Measurements from ENCODE around the gene CDK16. TPM values are rescaled to one million over a fixed set of nuclear protein-coding genes. Genes with fewer than 3 reads are reported as not detected.

CDK16 gene
- total and polyA plus RNA-seq, 2 donors (not counting 1 experiment from before 2014, with no cell fraction given), result 68.2 to 92.9 TPM

DNA sequence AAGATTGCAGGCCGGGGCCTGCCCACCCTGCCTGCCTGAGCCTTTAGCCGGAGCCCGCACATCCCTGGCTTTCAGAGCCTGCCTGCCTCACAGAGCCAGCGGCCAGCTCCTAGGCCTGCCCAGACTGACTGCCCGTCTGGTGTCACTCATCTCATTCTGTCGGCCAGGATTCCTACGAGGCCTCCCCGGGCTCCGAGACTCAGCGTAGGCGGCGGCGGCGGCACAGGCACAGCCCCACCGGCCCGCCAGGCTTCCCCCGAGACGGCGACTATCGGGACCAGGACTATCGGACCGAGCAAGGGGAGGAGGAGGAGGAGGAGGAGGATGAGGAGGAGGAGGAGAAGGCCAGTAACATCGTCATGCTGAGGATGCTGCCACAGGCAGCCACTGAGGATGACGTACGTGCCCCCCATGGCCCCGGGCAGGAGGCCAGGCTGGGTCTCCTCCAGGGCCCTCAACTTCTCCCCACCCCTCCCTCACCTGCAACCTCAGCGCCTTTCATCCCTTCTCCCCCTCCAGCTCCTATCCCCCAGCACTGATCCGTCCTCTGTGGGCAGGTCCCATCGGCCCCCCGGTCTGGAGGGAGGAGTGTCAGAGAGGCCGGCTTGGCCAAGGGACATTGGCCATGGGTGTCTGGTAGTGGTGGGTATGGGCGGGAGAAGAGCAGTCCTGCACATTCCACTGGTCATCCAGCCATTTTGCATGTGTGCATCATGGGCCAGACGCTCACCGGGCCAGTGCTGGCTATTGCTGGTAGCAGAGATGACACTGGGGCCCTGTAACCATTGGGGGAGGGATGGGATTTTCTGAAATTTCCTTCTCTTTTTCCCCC, 47.4 kb upstream of the CDK16 start:
- ATAC-seq (ENCODE audit: low read depth), result no peak
- H2AFZ ChIP-seq (ENCODE audit: insufficient read depth, low read depth, low read length, poor library complexity, severe bottlenecking), result no peak overlapping the region
- Mint-ChIP-seq H3K4me3 (no peak overlapping the region), H3K27ac (no peak overlapping the region), H3K4me1 (peaks cover 1% of the 10 kb centered on the region), H3K27me3 (no peaks in the 10 kb centered on the region), H3K9me3 (ENCODE audit: insufficient read depth) (no peaks in the 10 kb centered on the region)
- H4K20me1 ChIP-seq (ENCODE audit: control insufficient read depth, insufficient read depth, low read length, poor library complexity, severe bottlenecking), result peaks cover 22% of the 10 kb centered on the region
- ChIA-PET POLR2A (interaction anchor here (0.5 to 0.6 kb wide), 2 partner anchors 203 to 1899 kb away, joined by 4 to 5 read pairs; no protein-coding TSS in a partner anchor), CTCF (no interaction called here)
- TF ChIP-seq, protein P1, sequence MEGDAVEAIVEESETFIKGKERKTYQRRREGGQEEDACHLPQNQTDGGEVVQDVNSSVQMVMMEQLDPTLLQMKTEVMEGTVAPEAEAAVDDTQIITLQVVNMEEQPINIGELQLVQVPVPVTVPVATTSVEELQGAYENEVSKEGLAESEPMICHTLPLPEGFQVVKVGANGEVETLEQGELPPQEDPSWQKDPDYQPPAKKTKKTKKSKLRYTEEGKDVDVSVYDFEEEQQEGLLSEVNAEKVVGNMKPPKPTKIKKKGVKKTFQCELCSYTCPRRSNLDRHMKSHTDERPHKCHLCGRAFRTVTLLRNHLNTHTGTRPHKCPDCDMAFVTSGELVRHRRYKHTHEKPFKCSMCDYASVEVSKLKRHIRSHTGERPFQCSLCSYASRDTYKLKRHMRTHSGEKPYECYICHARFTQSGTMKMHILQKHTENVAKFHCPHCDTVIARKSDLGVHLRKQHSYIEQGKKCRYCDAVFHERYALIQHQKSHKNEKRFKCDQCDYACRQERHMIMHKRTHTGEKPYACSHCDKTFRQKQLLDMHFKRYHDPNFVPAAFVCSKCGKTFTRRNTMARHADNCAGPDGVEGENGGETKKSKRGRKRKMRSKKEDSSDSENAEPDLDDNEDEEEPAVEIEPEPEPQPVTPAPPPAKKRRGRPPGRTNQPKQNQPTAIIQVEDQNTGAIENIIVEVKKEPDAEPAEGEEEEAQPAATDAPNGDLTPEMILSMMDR (IDR thresholded peaks at IDR 0.05), result no peak
- H3K9me3 ChIP-seq (ENCODE audit: control extremely low read depth in 1 of 3, control insufficient read depth in 2 of 3, insufficient read depth in 1 of 3, low read length in 2 of 3), result no peaks in the 10 kb centered on the region
- H3K4me2 ChIP-seq (replicated peaks; ENCODE audit: low read depth, low read length, poor library complexity, severe bottlenecking), result no peak overlapping the region
- no peak overlapping the region for H3K27ac ChIP-seq (ENCODE audit: low read length in 2 of 2)
- 94% methylated on average over 6 of the region's 34 CpGs for WGBS (ENCODE audit: insufficient coverage)
- no peaks in the 10 kb centered on the region for H3K4me1 ChIP-seq (ENCODE audit: control insufficient read depth in 2 of 2, insufficient read depth in 2 of 2, low read length in 2 of 2)
- intact Hi-C loops (cut with micrococcal nuclease), result no loop called here
- no peak overlapping the region for H3K9ac ChIP-seq (ENCODE audit: low read length)
- no peak for DNase-seq
- H3K36me3 ChIP-seq (replicated peaks in 1 of 2; ENCODE audit: control extremely low read depth in 1 of 2, control insufficient read depth in 1 of 2, extremely low read depth in 1 of 2, insufficient read depth in 2 of 2, low read length in 1 of 2), result peaks cover 0 to 36% of the 10 kb centered on the region in 2 experiments
- H3K4me3 ChIP-seq (ENCODE audit: control extremely low read depth in 1 of 5, extremely low read depth in 1 of 5, insufficient read depth in 1 of 5, low read depth in 2 of 5, low read length in 4 of 5), result no peak overlapping the region
- no peaks in the 10 kb centered on the region for H3K27me3 ChIP-seq (replicated peaks in 1 of 4; ENCODE audit: control extremely low read depth in 1 of 4, control insufficient read depth in 3 of 4, insufficient read depth in 4 of 4, low read length in 3 of 4)
- peaks cover 43% of the 10 kb centered on the region for H3K79me2 ChIP-seq (ENCODE audit: control insufficient read depth, insufficient read depth, low read length)

GRCh38 chrX:47171996-47172395, 46.5 kb upstream of the CDK16 start:
- 100% methylated on average over 1 of the region's 2 CpGs for WGBS (ENCODE audit: insufficient coverage)
- Histone ChIP-seq H3K36me3 (replicated peaks in 1 of 2; ENCODE audit: control extremely low read depth in 1 of 2, control insufficient read depth in 1 of 2, extremely low read depth in 1 of 2, insufficient read depth in 2 of 2, low read length in 1 of 2) (peaks cover 0 to 40% of the 10 kb centered on the region in 2 experiments), H3K9me3 (ENCODE audit: control extremely low read depth in 1 of 3, control insufficient read depth in 2 of 3, insufficient read depth in 1 of 3, low read length in 2 of 3) (no peaks in the 10 kb centered on the region), H3K4me2 (replicated peaks; ENCODE audit: low read depth, low read length, poor library complexity, severe bottlenecking) (no peak overlapping the region), H3K4me1 (ENCODE audit: control insufficient read depth in 2 of 2, insufficient read depth in 2 of 2, low read length in 2 of 2) (no peaks in the 10 kb centered on the region), H4K20me1 (ENCODE audit: control insufficient read depth, insufficient read depth, low read length, poor library complexity, severe bottlenecking) (peaks cover 22% of the 10 kb centered on the region), H3K9ac (ENCODE audit: low read length) (no peak overlapping the region), H3K27ac (ENCODE audit: low read length in 2 of 2) (no peak overlapping the region), H3K79me2 (ENCODE audit: control insufficient read depth, insufficient read depth, low read length) (peaks cover 35% of the 10 kb centered on the region), H3K4me3 (ENCODE audit: control extremely low read depth in 1 of 5, extremely low read depth in 1 of 5, insufficient read depth in 1 of 5, low read depth in 2 of 5, low read length in 4 of 5) (no peak overlapping the region), H2AFZ (ENCODE audit: insufficient read depth, low read depth, low read length, poor library complexity, severe bottlenecking) (no peak overlapping the region), H3K27me3 (replicated peaks in 1 of 4; ENCODE audit: control extremely low read depth in 1 of 4, control insufficient read depth in 3 of 4, insufficient read depth in 4 of 4, low read length in 3 of 4) (no peaks in the 10 kb centered on the region)
- H3K4me1 Mint-ChIP-seq, result no peaks in the 10 kb centered on the region
- H3K27me3 Mint-ChIP-seq, result no peaks in the 10 kb centered on the region
- CTCF ChIA-PET, result no interaction called here
- intact Hi-C loops (cut with micrococcal nuclease), result no loop called here
- ATAC-seq (ENCODE audit: low read depth), result no peak
- H3K27ac Mint-ChIP-seq, result no peak overlapping the region
- TF ChIP-seq EZH2 (IDR thresholded peaks at IDR 0.05; ENCODE audit: borderline replicate concordance, insufficient read depth, low read depth, low read length, poor library complexity, severe bottlenecking), result no peak
- TF ChIP-seq, protein P1 (IDR thresholded peaks at IDR 0.05), result no peak
- POLR2A ChIA-PET, result interaction anchor here (0.6 kb wide), 1 partner anchor 202 kb away, joined by 5 read pairs; no protein-coding TSS in a partner anchor
- no peak overlapping the region for H3K4me3 Mint-ChIP-seq
- no peaks in the 10 kb centered on the region for H3K9me3 Mint-ChIP-seq (ENCODE audit: insufficient read depth)
- no peak for DNase-seq

Data from B cell (primary cell).